ENCODE data around the gene ASB18. TPM values are rescaled to one million over a fixed set of nuclear protein-coding genes. Genes with fewer than 3 reads are reported as not detected.
"Not testable (repeated sequence)": the region's sequence is repeated elsewhere in the genome, so short reads cannot be mapped to it uniquely, and the experiment has no call there.

The ASB18 gene
- total and polyA plus RNA-seq, 8 donors: not detected

- no peak for DNase-seq
- Histone ChIP-seq H3K4me1 (no peaks in the 10 kb centered on the region), H3K27ac (no peak overlapping the region), H3K36me3 (no peaks in the 10 kb centered on the region), H3K4me3 (no peak overlapping the region), H3K27me3 (no peaks in the 10 kb centered on the region), H3K9me3 (peaks cover 0 to 20% (median 5%) of the 10 kb centered on the region in 4 donors)
- WGBS, 5 donors: 65 to 89% (median 80%) methylated on average over 1 of the region's 1 CpG
- TF ChIP-seq EP300 (IDR thresholded peaks at IDR 0.05) (no peak), POLR2AphosphoS5 (IDR thresholded peaks at IDR 0.05) (no peak), POLR2A (IDR thresholded peaks at IDR 0.05) (no peak), CTCF (IDR thresholded peaks at IDR 0.05) (no peak)
- intact Hi-C loops (cut with DNase I; ENCODE audit: low total_unique reads): no loop called here
These were observed 18.2 kb upstream of the ASB18 start for GRCh38 chr2:236282406-236282805.

GRCh38 chr2:236281423-236281822, 17.2 kb upstream of the ASB18 start:
- peaks cover 0 to 20% (median 5%) of the 10 kb centered on the region in 4 donors for H3K9me3 ChIP-seq
- TF ChIP-seq POLR2A (IDR thresholded peaks at IDR 0.05): no peak
- no peak for TF ChIP-seq POLR2AphosphoS5 (IDR thresholded peaks at IDR 0.05)
- no peak for TF ChIP-seq EP300 (IDR thresholded peaks at IDR 0.05)
- no peak for TF ChIP-seq CTCF (IDR thresholded peaks at IDR 0.05)
- WGBS, 5 donors: 81 to 89% (median 88%) methylated on average over 3 of the region's 3 CpGs
- H3K36me3 ChIP-seq: no peaks in the 10 kb centered on the region
- intact Hi-C loops (cut with DNase I; ENCODE audit: low total_unique reads): no loop called here
- no peak overlapping the region for H3K27ac ChIP-seq
- no peak overlapping the region for H3K4me3 ChIP-seq
- H3K27me3 ChIP-seq: no peaks in the 10 kb centered on the region
- no peak for DNase-seq
- H3K4me1 ChIP-seq: no peaks in the 10 kb centered on the region

- 88 to 95% (median 89%) methylated on average over 3 of the region's 3 CpGs for WGBS, 5 donors
- no peak overlapping the region for H3K4me3 ChIP-seq
- no peak overlapping the region for H3K27ac ChIP-seq
- no peaks in the 10 kb centered on the region for H3K4me1 ChIP-seq
- H3K27me3 ChIP-seq: no peaks in the 10 kb centered on the region
- peaks cover 0 to 23% (median 16%) of the 10 kb centered on the region in 4 donors for H3K9me3 ChIP-seq
- intact Hi-C loops (cut with DNase I; ENCODE audit: low total_unique reads): no loop called here
- TF ChIP-seq POLR2A (IDR thresholded peaks at IDR 0.05) (no peak), POLR2AphosphoS5 (IDR thresholded peaks at IDR 0.05) (no peak), EP300 (IDR thresholded peaks at IDR 0.05) (no peak)
- no peaks in the 10 kb centered on the region for H3K36me3 ChIP-seq
- DNase-seq: no peak
These were observed 8.9 kb upstream of the ASB18 start for GRCh38 chr2:236273126-236273525.

- no peaks in the 10 kb centered on the region for H3K27me3 ChIP-seq
- no peaks in the 10 kb centered on the region for H3K36me3 ChIP-seq
- WGBS, 5 donors: 76 to 87% (median 85%) methylated on average over 5 of the region's 5 CpGs
- H3K4me1 ChIP-seq: no peaks in the 10 kb centered on the region
- DNase-seq: no peak
- intact Hi-C loops (cut with DNase I; ENCODE audit: low total_unique reads): no loop called here
- H3K27ac ChIP-seq: no peak overlapping the region
- H3K9me3 ChIP-seq: peaks cover 0 to 18% (median 13%) of the 10 kb centered on the region in 4 donors
- TF ChIP-seq EP300 (IDR thresholded peaks at IDR 0.05) (no peak), CTCF (IDR thresholded peaks at IDR 0.05) (no peak), POLR2AphosphoS5 (IDR thresholded peaks at IDR 0.05) (no peak), POLR2A (IDR thresholded peaks at IDR 0.05) (no peak)
- no peak overlapping the region for H3K4me3 ChIP-seq
These were observed 7.6 kb upstream of the ASB18 start for GRCh38 chr2:236271851-236272250.

GRCh38 chr2:236269876-236270275, 5.7 kb upstream of the ASB18 start:
- H3K27ac ChIP-seq; DNase-seq; H3K4me1 ChIP-seq; intact Hi-C loops (cut with DNase I; ENCODE audit: low total_unique reads); H3K36me3 ChIP-seq; H3K4me3 ChIP-seq: not testable (repeated sequence)
- peaks cover 0 to 12% (median 0%) of the 10 kb centered on the region in 3 donors for H3K27me3 ChIP-seq
- peaks cover 0 to 18% (median 13%) of the 10 kb centered on the region in 4 donors for H3K9me3 ChIP-seq

Data from stomach (tissue), 9 donors.